Natural killer cell (primary cell): Measurements from ENCODE around the gene CCDC32. TPM values are rescaled to one million over a fixed set of nuclear protein-coding genes. Genes with fewer than 3 reads are reported as not detected.

Experiments used
- ATAC-seq, 3 donors: fragments of 150-1000 bp in 2 of 3; fragments of 200-7000 bp in 1 of 3; cut with Tn5 transposase; 1 replicate in 1 of 3; 2 replicates in 2 of 3; pipeline ENCODE4 v1.10.0; 2021; ENCODE audit warnings: mild to moderate bottlenecking in 2 of 3, moderate library complexity in 2 of 3
- DNase-seq, 2 donors: peaks; one replicate each; pipeline versions ENCODE4 v3.0.0 to v3.0.0-alpha.2; 2013 to 2021; ENCODE audit warnings: mixed read lengths in 1 of 2
- H3K27ac ChIP-seq: one replicate; pipeline ENCODE4 v1.5.1; 2013; ENCODE audit warnings: mild to moderate bottlenecking, low read length
- H3K27me3 ChIP-seq: one replicate; pipeline ENCODE4 v1.6.1; 2013; ENCODE audit warnings: low read length; ENCODE audit not compliant: control insufficient read depth, insufficient read depth
- H3K36me3 ChIP-seq: one replicate; pipeline ENCODE4 v1.6.1; 2013; ENCODE audit warnings: low read length; ENCODE audit not compliant: control insufficient read depth, insufficient read depth
- H3K4me1 ChIP-seq: one replicate; pipeline ENCODE4 v1.6.1; 2013; ENCODE audit warnings: low read length; ENCODE audit not compliant: control insufficient read depth, insufficient read depth
- H3K4me3 ChIP-seq: one replicate; pipeline ENCODE4 v1.5.1; 2013; ENCODE audit warnings: low read length
- H3K9me3 ChIP-seq: one replicate; pipeline ENCODE4 v1.6.1; 2013; ENCODE audit warnings: low read length; ENCODE audit not compliant: control insufficient read depth, insufficient read depth
- H3K27ac Mint-ChIP-seq, 2 donors: one replicate each; pipeline ENCODE4 v1.8.0; 2022; ENCODE audit warnings: mild to moderate bottlenecking in 2 of 2, mixed read lengths in 2 of 2, moderate library complexity in 1 of 2
- H3K27me3 Mint-ChIP-seq, 2 donors: one replicate each; pipeline ENCODE4 v1.8.0; 2022; ENCODE audit warnings: low read depth in 2 of 2, mixed read lengths in 2 of 2
- H3K36me3 Mint-ChIP-seq: one replicate; pipeline ENCODE4 v1.8.0; 2022; ENCODE audit warnings: mixed read lengths
- H3K4me1 Mint-ChIP-seq, 2 donors: one replicate each; pipeline ENCODE4 v1.8.0; 2022; ENCODE audit warnings: mixed read lengths in 2 of 2
- H3K4me3 Mint-ChIP-seq: one replicate; pipeline ENCODE4 v1.8.0; 2022; ENCODE audit warnings: mild to moderate bottlenecking, moderate library complexity, mixed read lengths
- H3K9me3 Mint-ChIP-seq, 2 donors: one replicate each; pipeline ENCODE4 v1.8.0; 2022; ENCODE audit warnings: mixed read lengths in 2 of 2
- WGBS: methylation state at CpG from one replicate; pipeline ENCODE4 v1.1.7; 2013; ENCODE audit warnings: missing lambda C conversion rate; ENCODE audit not compliant: insufficient coverage; 5-methylcytosine and 5-hydroxymethylcytosine counted together
- intact Hi-C: fragments of 100-400 bp; cut with micrococcal nuclease; formaldehyde crosslinking; loops from one replicate; pipeline ENCODE4 v1.14.2; 2022
- total RNA-seq, 4 donors: library from RNA; stranded (reverse); fragments of 120-200 nt in 1 of 4; gene quantifications; one replicate each; pipeline versions ENCODE4 v1.2.3 to v1.2.4, GENCODE V29; 2013 to 2022
- TF ChIP-seq, protein P1 (sequence below): fragments of 200-600 bp; IDR thresholded peaks from one replicate; pipeline ENCODE4 v1.8.0; 2022; ENCODE audit warnings: antibody characterized with exemption

Gene CCDC32
- total RNA-seq, 3 donors from 2014 or later (not counting 1 experiment from before 2014, with no cell fraction given): 34.2 to 43.7 (median 37.4) TPM

DNA sequence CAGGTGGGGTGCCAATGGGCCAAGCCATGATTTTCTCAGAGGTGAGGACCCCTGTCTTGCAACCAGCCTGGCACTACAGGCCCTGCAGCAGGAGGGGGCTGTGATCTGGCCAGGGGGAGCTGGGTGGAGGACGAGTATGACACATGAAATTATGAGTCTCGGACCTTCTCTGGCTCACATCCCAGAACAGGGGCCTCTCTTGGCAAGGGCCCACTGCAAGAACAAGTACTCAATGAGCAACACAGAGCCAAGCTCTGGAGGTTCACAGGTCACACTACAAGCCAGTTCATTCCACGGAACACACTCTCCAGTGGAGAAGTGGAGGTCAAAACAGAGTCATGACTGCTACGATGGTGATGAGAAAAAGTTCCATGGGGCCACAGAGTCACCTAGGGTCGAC, 28.3 kb downstream of the CCDC32 start:
- Mint-ChIP-seq H3K4me1 (no peaks in the 10 kb centered on the region), H3K4me3 (no peak overlapping the region), H3K9me3 (no peaks in the 10 kb centered on the region), H3K36me3 (no peaks in the 10 kb centered on the region), H3K27ac (no peak overlapping the region), H3K27me3 (no peaks in the 10 kb centered on the region)
- Histone ChIP-seq H3K9me3 (no peaks in the 10 kb centered on the region), H3K36me3 (peaks cover 6% of the 10 kb centered on the region), H3K4me1 (peaks cover 3% of the 10 kb centered on the region), H3K27me3 (no peaks in the 10 kb centered on the region), H3K4me3 (no peak overlapping the region), H3K27ac (no peak overlapping the region)
- ATAC-seq (no peak), DNase-seq (no peak)
- intact Hi-C loops: no loop called here
- WGBS: 91% methylated on average over 5 of the region's 5 CpGs
- TF ChIP-seq, protein P1, sequence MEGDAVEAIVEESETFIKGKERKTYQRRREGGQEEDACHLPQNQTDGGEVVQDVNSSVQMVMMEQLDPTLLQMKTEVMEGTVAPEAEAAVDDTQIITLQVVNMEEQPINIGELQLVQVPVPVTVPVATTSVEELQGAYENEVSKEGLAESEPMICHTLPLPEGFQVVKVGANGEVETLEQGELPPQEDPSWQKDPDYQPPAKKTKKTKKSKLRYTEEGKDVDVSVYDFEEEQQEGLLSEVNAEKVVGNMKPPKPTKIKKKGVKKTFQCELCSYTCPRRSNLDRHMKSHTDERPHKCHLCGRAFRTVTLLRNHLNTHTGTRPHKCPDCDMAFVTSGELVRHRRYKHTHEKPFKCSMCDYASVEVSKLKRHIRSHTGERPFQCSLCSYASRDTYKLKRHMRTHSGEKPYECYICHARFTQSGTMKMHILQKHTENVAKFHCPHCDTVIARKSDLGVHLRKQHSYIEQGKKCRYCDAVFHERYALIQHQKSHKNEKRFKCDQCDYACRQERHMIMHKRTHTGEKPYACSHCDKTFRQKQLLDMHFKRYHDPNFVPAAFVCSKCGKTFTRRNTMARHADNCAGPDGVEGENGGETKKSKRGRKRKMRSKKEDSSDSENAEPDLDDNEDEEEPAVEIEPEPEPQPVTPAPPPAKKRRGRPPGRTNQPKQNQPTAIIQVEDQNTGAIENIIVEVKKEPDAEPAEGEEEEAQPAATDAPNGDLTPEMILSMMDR: no peak

- no peak overlapping the region for H3K27ac Mint-ChIP-seq
- H3K27ac ChIP-seq: no peak overlapping the region
- H3K27me3 Mint-ChIP-seq: no peaks in the 10 kb centered on the region
- intact Hi-C loops: no loop called here
- TF ChIP-seq, protein P1: no peak
- no peak overlapping the region for H3K4me3 ChIP-seq
- no peaks in the 10 kb centered on the region for H3K4me1 ChIP-seq
- no peak for DNase-seq
- H3K9me3 ChIP-seq: no peaks in the 10 kb centered on the region
- peaks cover 2% of the 10 kb centered on the region for H3K36me3 ChIP-seq
- 60% methylated on average over 5 of the region's 5 CpGs for WGBS
- H3K27me3 ChIP-seq: no peaks in the 10 kb centered on the region
- no peak for ATAC-seq
- H3K4me1 Mint-ChIP-seq: no peaks in the 10 kb centered on the region
- H3K36me3 Mint-ChIP-seq: no peaks in the 10 kb centered on the region
- no peak overlapping the region for H3K4me3 Mint-ChIP-seq
- no peaks in the 10 kb centered on the region for H3K9me3 Mint-ChIP-seq
Observed at GRCh38 chr15:40534371-40534770, 30.5 kb downstream of the CCDC32 start.

DNA sequence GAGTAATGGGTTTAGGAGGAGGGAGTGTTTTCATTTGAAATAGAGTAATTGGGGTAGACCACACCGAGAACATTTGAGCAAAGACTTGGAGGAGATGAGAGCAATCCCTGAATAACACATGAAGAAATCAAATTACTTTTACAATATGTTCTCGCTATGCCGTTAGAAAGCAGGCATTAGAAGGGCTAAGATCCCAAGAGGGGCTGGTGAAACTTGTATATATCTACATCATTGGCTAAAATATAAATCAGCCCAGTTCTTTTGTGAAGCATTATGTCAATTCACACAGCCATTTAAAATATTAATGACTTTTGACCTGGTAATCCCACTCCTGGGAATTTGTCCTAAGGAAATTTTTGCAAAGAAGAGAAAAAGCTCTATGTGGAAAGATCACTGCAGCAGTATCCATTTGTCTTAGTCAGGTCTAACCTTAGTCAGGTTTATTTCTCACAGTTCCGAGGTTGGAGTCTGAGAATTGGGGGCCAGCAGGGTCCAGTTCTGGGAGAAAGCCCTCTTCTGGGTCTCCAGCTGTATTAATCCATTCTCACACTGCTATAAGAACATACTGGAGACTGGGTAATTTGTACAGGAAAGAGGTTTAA, 31.0 kb downstream of the CCDC32 start:
- DNase-seq (no peak), ATAC-seq (no peak)
- H3K4me3 ChIP-seq: no peak overlapping the region
- H3K9me3 ChIP-seq: no peaks in the 10 kb centered on the region
- no peak overlapping the region for H3K27ac Mint-ChIP-seq
- TF ChIP-seq, protein P1: no peak
- H3K4me1 ChIP-seq: no peaks in the 10 kb centered on the region
- no peaks in the 10 kb centered on the region for H3K27me3 ChIP-seq
- WGBS: 91% methylated on average over 2 of the region's 4 CpGs
- H3K27ac ChIP-seq: no peak overlapping the region
- intact Hi-C loops: no loop called here
- H3K36me3 Mint-ChIP-seq: no peaks in the 10 kb centered on the region
- no peaks in the 10 kb centered on the region for H3K4me1 Mint-ChIP-seq
- H3K27me3 Mint-ChIP-seq: no peaks in the 10 kb centered on the region
- H3K9me3 Mint-ChIP-seq: no peaks in the 10 kb centered on the region
- H3K4me3 Mint-ChIP-seq: no peak overlapping the region
- H3K36me3 ChIP-seq: no peaks in the 10 kb centered on the region

DNA sequence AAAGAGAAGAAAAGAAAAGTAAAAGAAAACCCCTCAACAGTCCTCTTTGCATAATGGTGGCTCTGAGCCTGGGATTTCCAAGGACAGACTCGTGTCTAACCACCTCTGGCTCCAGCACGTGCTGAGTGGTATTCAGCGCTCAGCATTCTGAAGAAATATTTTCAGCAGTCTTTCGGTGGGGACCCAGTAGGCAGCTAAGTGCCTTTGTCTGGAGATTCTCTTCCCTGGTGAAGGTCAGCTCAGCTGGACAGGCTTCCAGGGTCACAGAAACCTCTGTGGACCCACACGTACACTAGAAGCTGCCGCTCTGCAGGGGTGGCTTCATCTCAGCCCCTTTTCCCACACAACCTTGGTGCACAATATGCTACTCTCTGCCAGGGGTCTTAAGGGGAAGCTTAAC, 36.0 kb downstream of the CCDC32 start:
- Mint-ChIP-seq H3K4me1 (no peaks in the 10 kb centered on the region), H3K36me3 (no peaks in the 10 kb centered on the region), H3K27me3 (no peaks in the 10 kb centered on the region), H3K27ac (no peak overlapping the region), H3K9me3 (no peaks in the 10 kb centered on the region), H3K4me3 (no peak overlapping the region)
- ATAC-seq (no peak), DNase-seq (no peak)
- TF ChIP-seq, protein P1: no peak
- no peaks in the 10 kb centered on the region for H3K4me1 ChIP-seq
- H3K4me3 ChIP-seq: no peak overlapping the region
- 91% methylated on average over 5 of the region's 6 CpGs for WGBS
- no peaks in the 10 kb centered on the region for H3K27me3 ChIP-seq
- no peaks in the 10 kb centered on the region for H3K36me3 ChIP-seq
- intact Hi-C loops: no loop called here
- no peak overlapping the region for H3K27ac ChIP-seq
- no peaks in the 10 kb centered on the region for H3K9me3 ChIP-seq
